GM23248 (cell line): Measurements from ENCODE around the gene VWA2. TPM values are rescaled to one million over a fixed set of nuclear protein-coding genes. Genes with fewer than 3 reads are reported as not detected.

Experiments
- DNase-seq: peaks from one replicate; pipeline ENCODE4 v3.0.0-alpha.2; 2015
- H2AFZ ChIP-seq: fragments of 200-600 bp; sonication (generic); 2 replicates; pipeline ENCODE4 v1.6.1; 2016; ENCODE audit warnings: antibody characterized with exemption
- H3F3A ChIP-seq: fragments of 200-600 bp; sonication (generic); 2 replicates; pipeline ENCODE4 v1.6.1; 2016; ENCODE audit warnings: mild to moderate bottlenecking, antibody characterized with exemption, mixed run types; ENCODE audit not compliant: insufficient read depth
- H3K27ac ChIP-seq: fragments of 200-600 bp; sonication (generic); 2 replicates; pipeline ENCODE4 v1.5.1; 2016; ENCODE audit warnings: mild to moderate bottlenecking
- H3K27me3 ChIP-seq: fragments of 200-600 bp; sonication (generic); replicated peaks from 2 replicates; pipeline ENCODE4 v1.6.1; 2016; ENCODE audit warnings: mild to moderate bottlenecking; ENCODE audit not compliant: insufficient read depth
- H3K36me3 ChIP-seq: fragments of 200-600 bp; sonication (generic); 2 replicates; pipeline ENCODE4 v1.6.1; 2016; ENCODE audit warnings: low read depth, mild to moderate bottlenecking
- H3K4me1 ChIP-seq: fragments of 200-600 bp; sonication (generic); 2 replicates; pipeline ENCODE4 v1.6.1; 2016; ENCODE audit warnings: mild to moderate bottlenecking; ENCODE audit not compliant: insufficient read depth
- H3K4me2 ChIP-seq: fragments of 200-600 bp; sonication (generic); one replicate; pipeline ENCODE4 v1.6.1; 2016; ENCODE audit warnings: mild to moderate bottlenecking; ENCODE audit not compliant: unreplicated experiment
- H3K4me3 ChIP-seq: fragments of 200-600 bp; sonication (generic); 2 replicates; pipeline ENCODE4 v1.5.1; 2016; ENCODE audit warnings: mild to moderate bottlenecking
- H3K79me2 ChIP-seq: fragments of 200-600 bp; sonication (generic); 2 replicates; pipeline ENCODE4 v1.6.1; 2016; ENCODE audit warnings: mild to moderate bottlenecking; ENCODE audit not compliant: insufficient read depth
- H3K9ac ChIP-seq: fragments of 200-600 bp; sonication (generic); 2 replicates; pipeline ENCODE4 v1.6.1; 2016; ENCODE audit warnings: mild to moderate bottlenecking
- H3K9me2 ChIP-seq: fragments of 200-600 bp; sonication (generic); 2 replicates; pipeline ENCODE4 v1.6.1; 2016; ENCODE audit warnings: mixed run types, mild to moderate bottlenecking, moderate library complexity; ENCODE audit not compliant: insufficient read depth
- H3K9me3 ChIP-seq: fragments of 200-600 bp; sonication (generic); one replicate; pipeline ENCODE4 v1.6.1; 2017; ENCODE audit warnings: low read depth
- H4K20me1 ChIP-seq: fragments of 200-600 bp; sonication (generic); 2 replicates; pipeline ENCODE4 v1.6.0; 2016; ENCODE audit not compliant: insufficient read depth
- EZH2 ChIP-seq: fragments of 200-600 bp; sonication (generic); IDR thresholded peaks from 2 replicates; pipeline ENCODE4 v1.6.1; 2018; ENCODE audit warnings: antibody characterized with exemption, mild to moderate bottlenecking; ENCODE audit not compliant: insufficient read depth, poor library complexity, severe bottlenecking
- EZH2phosphoT487 ChIP-seq: fragments of 200-600 bp; sonication (generic); IDR thresholded peaks from 2 replicates; pipeline ENCODE4 v1.6.1; 2018; ENCODE audit warnings: antibody characterized with exemption, moderate library complexity, mild to moderate bottlenecking, low read depth; ENCODE audit not compliant: insufficient read depth
- WGBS, 2 experiments: methylation state at CpG; one replicate each; pipeline ENCODE4 v1.1.6; 2015 to 2017; ENCODE audit warnings: low lambda C conversion rate in 2 of 2, low coverage in 1 of 2; ENCODE audit errors: missing lambda C conversion rate in 2 of 2; 5-methylcytosine and 5-hydroxymethylcytosine counted together
- in situ Hi-C: fragments of 300-500 bp; cut with MboI; formaldehyde crosslinking; loops from 2 replicates; pipeline ENCODE4 v1.15.0; 2020
- polyA plus RNA-seq: library from polyadenylated mRNA; unstranded; fragments of >200 nt; fragmentation: Nextera tagmentation; extraction: Ambion mirVana; gene quantifications from 2 replicates; pipeline ENCODE4 v1.2.1, GENCODE V29; 2016
- total RNA-seq: library from RNA; depleted of rRNA; stranded (reverse); fragments of >200 nt; shearing (Covaris generic); gene quantifications from 2 replicates; pipeline ENCODE4 v1.2.3, GENCODE V29; 2014

VWA2 gene
- total and polyA plus RNA-seq, 2 experiments from 2014 or later: not detected

DNA sequence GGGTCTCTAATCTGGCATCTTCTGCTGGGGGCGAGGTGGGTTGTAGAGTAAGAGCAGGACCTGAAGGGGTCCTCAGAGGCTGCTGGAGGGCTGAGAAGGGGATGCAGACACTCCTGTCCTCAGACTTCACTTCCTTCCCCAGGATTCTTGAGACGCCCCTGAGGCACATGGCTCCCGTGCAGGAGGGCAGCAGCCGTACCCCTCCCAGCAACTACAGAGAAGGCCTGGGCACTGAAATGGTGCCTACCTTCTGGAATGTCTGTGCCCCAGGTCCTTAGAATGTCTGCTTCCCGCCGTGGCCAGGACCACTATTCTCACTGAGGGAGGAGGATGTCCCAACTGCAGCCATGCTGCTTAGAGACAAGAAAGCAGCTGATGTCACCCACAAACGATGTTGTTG lies 52.0 kb downstream of the VWA2 start:
- TF ChIP-seq EZH2phosphoT487 (no peak), EZH2 (no peak)
- Histone ChIP-seq H3K79me2 (no peaks in the 10 kb centered on the region), H2AFZ (no peak overlapping the region), H3K4me2 (no peak overlapping the region), H3K9me2 (no peaks in the 10 kb centered on the region), H3K9me3 (peaks cover 4% of the 10 kb centered on the region), H3K36me3 (no peaks in the 10 kb centered on the region), H4K20me1 (no peaks in the 10 kb centered on the region), H3K27me3 (no peaks in the 10 kb centered on the region; the same call in 1 of the 2 replicates), H3K4me1 (no peaks in the 10 kb centered on the region), H3F3A (no peaks in the 10 kb centered on the region), H3K4me3 (no peak overlapping the region), H3K27ac (no peak overlapping the region), H3K9ac (no peak overlapping the region)
- no peak for DNase-seq
- in situ Hi-C loops: no loop called here
- WGBS, 2 experiments: 62% methylated on average over 7 of the region's 7 CpGs

DNA sequence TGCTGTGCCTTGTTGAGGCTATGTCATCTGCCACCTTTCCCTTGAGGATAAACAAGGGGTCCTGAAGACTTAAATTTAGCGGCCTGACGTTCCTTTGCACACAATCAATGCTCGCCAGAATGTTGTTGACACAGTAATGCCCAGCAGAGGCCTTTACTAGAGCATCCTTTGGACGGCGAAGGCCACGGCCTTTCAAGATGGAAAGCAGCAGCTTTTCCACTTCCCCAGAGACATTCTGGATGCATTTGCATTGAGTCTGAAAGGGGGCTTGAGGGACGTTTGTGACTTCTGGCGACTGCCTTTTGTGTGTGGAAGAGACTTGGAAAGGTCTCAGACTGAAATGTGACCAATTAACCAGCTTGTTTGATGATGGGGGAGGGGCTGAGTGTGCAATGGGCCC lies 52.5 kb downstream of the VWA2 start:
- Histone ChIP-seq H3K36me3 (no peaks in the 10 kb centered on the region), H3K27me3 (no peaks in the 10 kb centered on the region; the same call in 1 of the 2 replicates), H3K9me2 (no peaks in the 10 kb centered on the region), H3K9me3 (peaks cover 4% of the 10 kb centered on the region), H3K79me2 (no peaks in the 10 kb centered on the region), H3K27ac (no peak overlapping the region), H2AFZ (no peak overlapping the region), H3K9ac (no peak overlapping the region), H3F3A (no peaks in the 10 kb centered on the region), H3K4me1 (no peaks in the 10 kb centered on the region), H4K20me1 (no peaks in the 10 kb centered on the region), H3K4me2 (no peak overlapping the region), H3K4me3 (no peak overlapping the region)
- no peak for DNase-seq
- in situ Hi-C loops: no loop called here
- WGBS, 2 experiments: 55 to 57% methylated on average over 8 of the region's 8 CpGs
- no peak for TF ChIP-seq EZH2
- no peak for TF ChIP-seq EZH2phosphoT487

DNA sequence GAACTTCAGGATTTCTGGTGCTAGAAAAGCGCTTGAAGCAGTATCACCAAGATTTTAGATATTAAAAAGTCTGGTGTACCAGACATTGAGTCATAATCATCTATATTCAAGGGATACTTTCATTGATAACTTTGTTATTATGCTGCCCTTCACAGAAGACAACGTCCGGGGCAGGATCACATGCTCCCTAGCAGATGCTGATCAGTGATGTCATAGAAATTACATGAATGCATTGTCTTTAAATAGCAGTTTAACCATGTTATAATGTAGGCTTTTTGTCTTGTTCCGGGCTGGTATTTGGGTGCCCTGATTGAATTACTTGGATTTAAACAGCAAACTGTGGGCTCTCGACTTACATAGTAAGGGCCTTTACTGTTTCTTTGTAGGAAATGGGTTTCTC lies 54.0 kb downstream of the VWA2 start:
- H3K27ac ChIP-seq: no peak overlapping the region

GRCh38 chr10:114294549-114294948 lies 55.5 kb downstream of the VWA2 start:
- no peak overlapping the region for H3K27ac ChIP-seq
- no peaks in the 10 kb centered on the region for H4K20me1 ChIP-seq
- H2AFZ ChIP-seq: no peak overlapping the region
- no peak overlapping the region for H3K4me2 ChIP-seq
- DNase-seq: no peak
- no peak for TF ChIP-seq EZH2phosphoT487
- TF ChIP-seq EZH2: no peak
- H3K9me3 ChIP-seq: peaks cover 4% of the 10 kb centered on the region
- H3K9me2 ChIP-seq: no peaks in the 10 kb centered on the region
- no peaks in the 10 kb centered on the region for H3K4me1 ChIP-seq
- no peaks in the 10 kb centered on the region for H3F3A ChIP-seq
- no peak overlapping the region for H3K9ac ChIP-seq
- H3K79me2 ChIP-seq: no peaks in the 10 kb centered on the region
- H3K36me3 ChIP-seq: no peaks in the 10 kb centered on the region
- peaks cover 10% of the 10 kb centered on the region; the same call in 1 of the 2 replicates for H3K27me3 ChIP-seq
- in situ Hi-C loops: no loop called here
- no peak overlapping the region for H3K4me3 ChIP-seq

More for the DNA sequence above, 54.0 kb downstream of the VWA2 start:
- 41 to 45% methylated on average over 5 of the region's 5 CpGs for WGBS, 2 experiments
- Histone ChIP-seq H3K4me2 (no peak overlapping the region), H4K20me1 (no peaks in the 10 kb centered on the region), H3K36me3 (no peaks in the 10 kb centered on the region), H3K4me3 (no peak overlapping the region), H3F3A (no peaks in the 10 kb centered on the region), H3K27me3 (no peaks in the 10 kb centered on the region; the same call in 1 of the 2 replicates), H3K9me3 (peaks cover 4% of the 10 kb centered on the region), H2AFZ (no peak overlapping the region), H3K9ac (no peak overlapping the region), H3K4me1 (no peaks in the 10 kb centered on the region), H3K79me2 (no peaks in the 10 kb centered on the region), H3K9me2 (no peaks in the 10 kb centered on the region)
- in situ Hi-C loops: no loop called here
- DNase-seq: no peak
- TF ChIP-seq EZH2: no peak
- TF ChIP-seq EZH2phosphoT487: no peak

GRCh38 chr10:114295393-114295792 lies 56.3 kb downstream of the VWA2 start:
- Histone ChIP-seq H3K4me2 (no peak overlapping the region), H3K9me2 (no peaks in the 10 kb centered on the region), H3K9ac (no peak overlapping the region), H3K9me3 (peaks cover 4% of the 10 kb centered on the region), H3K4me1 (no peaks in the 10 kb centered on the region), H3K27ac (no peak overlapping the region), H3K27me3 (peaks cover 10% of the 10 kb centered on the region; the same call in 1 of the 2 replicates), H3F3A (no peaks in the 10 kb centered on the region), H3K79me2 (no peaks in the 10 kb centered on the region), H3K4me3 (no peak overlapping the region), H3K36me3 (no peaks in the 10 kb centered on the region), H4K20me1 (no peaks in the 10 kb centered on the region), H2AFZ (no peak overlapping the region)
- 0% methylated on average over 1 of the region's 1 CpG for WGBS, 2 experiments
- in situ Hi-C loops: no loop called here
- DNase-seq: no peak
- TF ChIP-seq EZH2 (no peak), EZH2phosphoT487 (no peak)
